ENCODE measurements around the gene COL20A1.
"Not testable (repeated sequence)": the region's sequence is repeated elsewhere in the genome, so short reads cannot be mapped to it uniquely, and the experiment has no call there.

Gene COL20A1

DNA sequence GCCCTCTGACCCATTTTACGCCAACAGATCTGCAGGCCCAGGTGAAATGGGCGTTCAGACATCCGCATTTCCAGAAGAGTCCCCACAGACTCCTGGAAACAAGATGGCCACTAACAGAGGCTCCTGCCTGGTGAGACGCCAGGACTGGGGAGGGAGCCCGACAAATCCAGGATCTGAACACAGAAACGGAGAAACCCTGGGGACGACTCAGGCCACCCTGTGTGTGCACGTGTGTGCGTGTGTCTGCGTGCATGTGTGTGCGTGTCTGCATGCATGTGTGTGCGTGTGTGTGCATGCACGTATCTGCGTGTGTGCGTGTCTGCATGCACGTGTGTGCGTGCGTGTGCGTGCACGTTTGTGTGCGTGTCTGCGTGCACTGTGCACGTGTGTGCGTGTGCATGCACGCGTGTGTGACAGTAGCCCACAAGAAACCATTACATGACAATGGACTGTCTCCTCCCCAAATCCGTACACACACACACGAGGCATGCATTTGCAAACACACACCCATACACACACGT is 43.3 kb downstream of the COL20A1 start:
- no peak for DNase-seq

DNA sequence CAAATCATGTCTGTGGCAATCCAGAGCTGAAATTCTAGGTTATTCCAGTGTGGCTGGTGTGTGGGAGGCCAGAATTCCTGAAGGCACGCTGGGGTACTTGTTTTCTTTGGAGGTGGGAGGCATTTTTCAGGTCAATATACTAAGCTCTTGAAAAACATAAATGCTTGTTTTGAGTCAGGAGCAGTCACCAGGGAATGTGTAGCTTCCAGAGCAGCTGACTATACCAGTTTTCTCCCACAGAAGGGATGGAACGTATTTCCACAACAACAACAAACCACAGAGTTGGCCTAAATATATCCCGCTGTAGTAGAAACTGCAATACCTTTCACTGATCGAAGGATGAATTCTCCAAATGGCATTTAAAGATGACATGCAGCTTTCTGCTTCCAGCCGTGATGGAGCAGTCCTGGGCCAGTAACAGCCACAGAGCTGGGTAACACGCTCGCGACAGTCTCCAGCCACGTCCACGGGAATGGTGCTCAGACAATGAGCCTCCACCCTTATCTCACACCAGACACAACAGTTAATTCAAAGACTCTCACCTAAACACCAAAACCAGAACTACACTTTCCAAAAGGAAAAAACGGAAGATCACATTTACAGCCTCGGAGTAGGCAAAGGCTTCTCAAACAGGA is 44.9 kb downstream of the COL20A1 start:
- no peak for DNase-seq

DNA sequence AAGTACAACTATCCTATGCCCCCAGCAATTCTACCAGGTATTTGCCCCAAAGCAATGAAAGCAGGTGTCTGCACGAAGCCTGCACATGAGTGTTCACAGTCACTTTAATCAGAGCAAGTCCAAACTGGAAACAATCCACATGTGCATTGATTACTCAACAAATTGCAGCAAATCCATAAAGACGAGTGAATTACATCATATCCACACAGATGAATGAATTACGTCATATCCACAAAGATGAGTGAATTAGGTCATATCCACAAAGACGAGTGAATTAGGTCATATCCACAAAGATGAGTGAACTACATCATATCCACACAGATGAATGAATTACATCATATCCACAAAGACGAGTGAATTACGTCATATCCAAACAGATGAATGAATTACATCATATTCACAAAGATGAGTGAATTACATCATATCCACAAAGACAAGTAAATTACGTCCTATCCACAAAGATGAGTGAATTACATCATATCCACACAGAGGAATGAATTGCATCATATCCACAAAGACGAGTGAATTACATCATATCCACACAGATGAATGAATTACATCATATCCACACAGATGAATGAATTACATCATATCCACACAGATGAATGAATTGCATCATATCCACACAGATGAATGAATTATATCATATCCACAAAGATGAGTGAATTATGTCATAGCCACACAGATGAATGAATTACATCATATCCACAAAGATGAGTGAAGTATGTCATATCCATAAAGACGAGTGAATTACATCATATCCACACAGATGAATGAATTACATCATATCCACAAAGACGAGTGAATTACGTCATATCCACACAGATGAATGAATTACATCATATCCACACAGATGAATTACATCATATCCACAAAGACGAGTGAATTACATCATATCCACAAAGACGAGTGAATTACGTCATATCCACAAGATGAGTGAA is 46.4 kb downstream of the COL20A1 start:
- not testable (repeated sequence) for DNase-seq

DNA sequence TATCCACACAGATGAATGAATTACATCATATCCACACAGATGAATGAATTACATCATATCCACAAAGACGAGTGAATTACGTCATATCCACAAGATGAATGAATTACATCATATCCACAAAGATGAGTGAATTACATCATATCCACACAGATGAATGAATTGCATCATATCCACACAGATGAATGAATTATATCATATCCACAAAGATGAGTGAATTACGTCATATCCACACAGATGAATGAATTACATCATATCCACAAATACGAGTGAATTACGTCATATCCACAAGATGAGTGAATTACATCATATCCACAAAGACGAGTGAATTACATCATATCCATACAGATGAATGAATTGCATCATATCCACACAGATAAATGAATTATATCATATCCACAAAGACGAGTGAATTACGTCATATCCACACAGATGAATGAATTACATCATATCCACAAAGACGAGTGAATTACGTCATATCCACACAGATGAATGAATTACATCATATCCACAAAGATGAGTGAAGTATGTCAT is 47.2 kb downstream of the COL20A1 start:
- DNase-seq = not testable (repeated sequence)

DNA sequence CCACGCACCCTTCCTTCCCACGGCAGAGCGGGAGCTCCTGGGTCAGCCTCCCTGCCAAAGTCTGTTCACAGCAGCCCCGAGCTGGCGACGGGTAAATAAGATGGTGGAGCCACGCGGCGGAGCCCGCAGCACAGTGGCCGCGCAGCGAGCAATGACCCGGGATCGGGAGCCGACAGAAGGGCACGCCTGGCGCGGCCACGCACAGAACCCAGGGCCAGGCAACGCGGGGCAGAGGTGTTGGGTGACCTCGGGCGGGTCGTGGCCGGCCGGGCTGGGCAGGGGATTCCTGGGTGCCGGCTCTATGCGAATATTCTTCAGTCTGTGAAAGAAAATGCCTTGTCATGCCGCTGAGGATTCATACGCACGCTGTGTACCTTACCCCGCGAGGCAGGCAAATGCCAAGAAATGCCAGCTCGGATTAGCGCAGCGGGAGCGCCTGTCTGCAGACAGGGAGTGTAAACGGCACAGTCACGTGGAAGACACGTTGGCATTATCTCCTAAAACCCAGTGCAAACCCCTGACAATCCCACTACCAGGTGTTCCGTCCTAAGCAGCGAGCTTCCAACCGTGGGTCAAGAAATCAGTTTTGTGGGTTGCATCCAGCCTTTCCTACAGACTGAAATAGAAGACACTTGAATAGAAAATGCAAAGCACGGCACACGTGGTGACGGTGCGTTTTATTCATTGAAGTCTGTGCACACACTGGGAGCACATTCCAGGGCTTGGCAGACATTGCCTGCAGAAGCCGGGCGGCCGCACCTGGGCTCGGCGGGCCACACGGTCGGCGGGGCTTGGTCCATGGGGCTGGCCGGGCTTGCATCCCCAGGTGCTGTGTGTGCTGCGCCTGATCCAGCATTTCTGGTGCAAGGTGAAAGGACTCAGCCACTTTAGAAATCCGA is 49.8 kb downstream of the COL20A1 start:
- DNase-seq = no peak

DNA sequence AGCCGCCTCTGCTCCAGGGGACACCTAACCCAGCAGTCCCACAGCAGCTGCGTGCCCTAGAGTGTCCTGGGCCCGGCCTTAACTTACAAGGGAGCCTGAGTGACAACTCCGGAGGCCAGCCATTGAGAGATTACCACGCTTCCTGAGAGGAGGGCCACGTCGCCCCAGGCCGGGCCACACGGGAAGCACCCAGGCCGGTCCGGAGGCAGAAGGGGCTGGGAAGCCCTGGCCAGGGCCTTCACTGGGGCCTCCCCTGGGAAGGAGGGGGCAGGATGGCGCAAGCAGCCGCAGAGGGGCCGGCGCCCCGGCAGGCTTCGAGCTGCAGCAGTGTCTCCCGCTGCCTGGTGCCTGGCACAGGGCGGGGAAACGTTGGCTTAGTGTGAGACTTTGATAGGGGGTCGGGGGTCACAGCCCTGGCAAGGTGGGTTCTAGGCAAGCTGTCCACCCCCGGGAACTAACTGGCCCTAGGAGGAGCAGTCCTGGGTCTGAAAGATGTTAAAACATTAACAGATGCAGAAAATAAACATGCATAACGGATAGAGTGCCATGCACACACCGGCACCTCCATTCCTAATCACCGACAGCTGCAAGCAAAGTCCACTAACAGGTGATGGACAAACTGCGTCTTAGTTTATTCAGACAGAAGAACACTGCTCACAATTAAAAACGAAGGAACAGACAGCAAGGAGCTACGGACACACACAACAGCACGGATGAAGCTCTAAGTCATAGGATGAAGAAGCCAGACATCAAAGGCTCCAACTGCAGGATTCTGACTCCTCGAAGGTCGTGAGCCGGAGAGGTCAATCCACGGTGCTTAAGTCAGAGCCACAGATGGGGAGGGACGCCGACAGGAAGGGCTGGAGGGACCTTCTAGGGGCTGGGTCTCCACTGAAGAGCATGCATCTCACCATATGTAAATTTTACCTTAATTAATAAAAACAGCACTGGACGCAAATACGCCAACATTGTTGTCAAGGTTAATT is 50.8 kb downstream of the COL20A1 start:
- DNase-seq = no peak

DNA sequence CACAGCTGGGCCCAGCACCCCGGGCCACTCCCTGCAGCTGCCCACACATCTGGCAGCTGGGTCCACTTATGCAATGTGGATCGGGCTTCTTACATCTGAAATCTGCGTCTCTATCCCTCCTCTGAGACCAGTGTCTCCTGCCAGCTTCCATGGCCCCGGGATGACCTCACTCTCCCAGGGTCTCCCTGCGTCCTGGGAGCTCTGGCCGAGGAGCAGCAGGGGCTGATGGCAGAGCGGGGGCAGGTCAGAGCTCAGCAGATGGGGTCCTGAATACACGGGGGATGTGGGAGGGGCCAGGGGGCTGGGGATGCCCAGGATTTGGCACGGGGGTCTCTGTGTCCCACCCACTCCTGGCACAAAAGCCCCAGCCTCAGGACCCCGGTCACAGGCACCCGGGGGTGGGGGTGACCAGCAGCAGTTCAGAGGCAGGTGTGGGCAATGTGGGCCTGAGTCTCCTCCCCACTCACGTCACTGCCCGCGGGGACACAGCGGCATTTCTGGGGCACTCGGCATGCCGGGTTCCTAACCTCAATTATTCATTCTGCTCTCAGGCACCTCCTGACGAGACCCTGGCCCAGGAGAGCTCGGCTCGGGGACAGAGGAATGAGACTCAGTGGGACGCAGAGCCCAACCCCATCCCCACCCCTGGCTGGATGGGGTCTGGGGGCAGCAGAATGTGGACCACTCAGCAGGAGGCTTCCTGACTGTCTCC is 51.8 kb downstream of the COL20A1 start:
- no peak for DNase-seq

DNA sequence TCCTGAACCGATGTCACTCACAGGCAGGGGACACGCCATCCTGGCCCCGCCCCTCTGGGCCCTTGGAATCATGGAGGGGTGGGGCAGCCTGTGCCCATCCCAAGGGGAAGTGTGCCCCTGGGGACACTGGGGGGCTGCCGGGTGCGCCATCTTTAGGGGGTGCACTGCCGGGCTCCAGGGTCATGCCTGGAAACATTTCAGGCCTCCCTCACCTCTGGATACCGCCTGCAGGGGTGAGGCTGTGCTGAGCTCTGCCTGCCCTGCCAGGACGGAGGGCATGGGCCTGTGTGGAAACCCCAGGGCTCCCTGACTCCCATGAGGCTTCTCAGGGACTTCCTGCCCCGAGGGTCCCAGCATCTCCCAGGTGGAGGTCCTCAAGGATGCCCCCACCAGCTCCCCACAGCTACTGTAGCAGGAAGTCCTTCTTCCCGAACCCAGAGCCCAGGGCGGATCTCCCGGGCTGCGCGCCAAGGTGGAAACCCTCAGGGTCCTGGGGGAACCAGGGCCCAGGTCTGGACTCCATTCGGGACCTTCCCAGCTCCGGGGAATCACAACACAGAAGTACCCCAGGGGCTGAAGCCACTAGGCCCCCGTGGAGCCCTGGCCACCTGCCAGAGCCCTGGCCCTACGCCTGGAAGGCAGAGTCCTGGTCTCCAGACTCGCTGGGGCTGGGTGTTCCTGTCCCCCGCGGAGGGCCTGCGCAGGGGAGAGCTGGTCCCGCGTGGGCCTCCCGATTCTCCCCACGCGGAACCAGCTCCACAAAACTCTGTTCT is 52.5 kb downstream of the COL20A1 start:
- DNase-seq = no peak

DNA sequence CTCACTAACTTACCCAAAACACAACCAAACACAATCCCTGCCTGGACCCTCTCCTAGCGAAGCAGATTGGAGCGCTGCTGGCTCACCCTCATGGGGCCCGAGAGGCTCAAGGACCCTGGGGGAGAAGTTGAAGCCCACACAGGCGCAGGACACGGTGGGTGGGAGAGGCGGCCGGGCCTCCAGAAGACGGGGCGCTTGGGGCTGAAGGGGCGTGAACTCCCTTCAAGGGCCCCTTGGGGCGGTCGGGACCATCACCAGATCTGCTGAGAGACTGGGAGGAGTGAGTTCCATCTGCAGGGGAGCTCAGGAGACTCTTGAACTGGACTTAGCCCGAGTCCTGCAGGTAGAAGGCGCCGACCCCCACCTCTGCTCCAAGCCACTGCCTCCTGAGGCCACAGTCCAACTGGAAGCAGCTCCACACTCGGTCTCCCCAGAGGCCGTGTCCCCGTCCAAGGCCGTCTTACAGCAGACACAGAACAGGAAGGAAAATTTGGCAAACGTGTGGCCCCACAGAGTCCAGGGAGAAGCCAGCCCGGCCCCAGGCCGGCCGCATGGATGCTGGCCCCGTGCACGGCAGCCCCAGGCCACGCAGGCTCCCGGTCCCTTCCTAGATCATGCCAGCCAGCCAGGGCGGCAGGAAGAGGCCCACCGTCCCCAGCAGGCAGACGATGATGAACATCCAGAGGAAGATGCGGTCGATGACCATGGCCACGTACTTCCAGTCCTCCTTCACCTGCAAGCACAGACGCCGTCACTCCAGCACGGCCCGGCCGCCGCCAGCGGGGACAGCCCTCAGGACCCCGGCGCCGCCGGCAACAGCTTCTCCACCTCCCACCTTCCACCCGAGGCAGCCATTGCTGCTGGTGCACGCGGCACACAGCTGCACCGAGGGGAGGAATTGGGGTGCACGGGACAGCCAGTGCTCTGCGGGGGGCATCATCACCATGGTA is 53.4 kb downstream of the COL20A1 start:
- DNase-seq = no peak

DNA sequence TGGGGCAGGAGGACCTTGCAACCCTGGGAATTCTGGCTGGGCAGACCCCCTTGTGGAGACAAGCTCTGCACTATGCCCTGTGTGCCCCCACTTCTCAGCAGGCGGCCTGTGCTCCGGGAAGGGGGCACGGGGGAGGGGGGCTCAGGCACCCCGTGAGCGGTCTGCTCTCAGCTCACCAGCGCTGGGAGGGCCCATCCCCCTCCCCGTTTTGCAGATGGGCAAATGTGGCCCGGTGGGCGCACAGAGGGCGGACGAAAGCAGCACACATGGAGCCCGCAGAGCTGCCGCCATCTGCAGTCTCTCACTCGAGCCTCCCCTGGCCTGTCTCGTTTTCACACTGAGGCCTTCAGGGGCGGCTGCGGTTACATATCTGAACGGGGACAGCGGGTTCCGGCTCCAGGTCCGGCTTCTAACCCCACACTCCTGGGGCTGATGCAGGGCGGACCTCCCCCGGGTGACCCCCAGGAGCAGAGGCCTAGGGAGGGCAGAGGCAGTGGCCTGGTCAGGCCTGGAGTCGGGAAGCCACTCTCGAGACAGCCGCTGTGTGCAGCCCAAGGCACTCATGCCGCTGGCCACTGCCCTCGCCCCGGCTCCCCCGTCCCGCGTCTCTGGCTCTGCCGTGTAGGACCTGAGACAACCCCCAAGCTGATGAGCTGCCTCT is 54.2 kb downstream of the COL20A1 start:
- no peak for DNase-seq

DNA sequence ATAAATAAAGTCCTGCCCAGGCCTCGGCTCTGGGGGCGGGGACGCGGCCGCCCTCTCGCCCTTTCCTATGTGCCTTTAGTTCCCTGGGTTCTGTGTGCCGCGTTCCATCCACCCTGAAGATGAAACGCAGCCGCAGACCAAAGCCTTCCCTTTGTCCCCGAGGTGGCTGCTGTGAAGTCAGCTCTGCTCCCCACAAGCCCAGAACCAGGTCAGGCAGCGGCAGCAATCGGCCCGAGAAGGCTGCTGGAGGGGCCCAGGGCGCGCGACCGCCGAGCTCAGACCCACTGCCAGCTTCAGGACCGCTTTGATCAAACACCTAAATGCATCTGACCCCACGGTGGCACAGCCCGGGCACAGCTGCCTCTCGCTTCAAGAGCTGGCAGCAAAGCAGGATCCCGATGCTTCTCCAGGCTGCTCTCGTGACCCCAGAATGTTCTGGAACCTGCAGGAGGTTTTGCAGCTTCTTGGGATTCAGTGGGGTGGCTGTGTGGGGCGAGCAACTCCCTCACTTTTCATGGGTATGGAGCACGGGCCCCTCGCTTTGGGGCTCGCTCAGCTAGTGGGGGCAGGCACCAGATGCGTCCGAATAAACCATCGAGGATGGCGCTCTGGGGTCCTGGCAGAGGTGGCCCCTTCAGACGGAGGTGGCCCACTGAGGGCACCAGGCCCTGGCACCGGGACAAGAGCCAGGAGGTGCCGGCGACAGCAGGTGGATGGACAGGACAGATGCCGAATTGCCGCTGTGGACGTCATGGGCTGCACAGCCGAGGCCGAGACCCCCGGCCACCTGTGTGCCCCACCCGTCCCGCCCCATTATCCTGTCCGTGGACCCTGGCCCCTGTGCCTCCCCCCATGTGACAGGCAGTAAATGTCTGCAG is 55.2 kb downstream of the COL20A1 start:
- DNase-seq = no peak

DNA sequence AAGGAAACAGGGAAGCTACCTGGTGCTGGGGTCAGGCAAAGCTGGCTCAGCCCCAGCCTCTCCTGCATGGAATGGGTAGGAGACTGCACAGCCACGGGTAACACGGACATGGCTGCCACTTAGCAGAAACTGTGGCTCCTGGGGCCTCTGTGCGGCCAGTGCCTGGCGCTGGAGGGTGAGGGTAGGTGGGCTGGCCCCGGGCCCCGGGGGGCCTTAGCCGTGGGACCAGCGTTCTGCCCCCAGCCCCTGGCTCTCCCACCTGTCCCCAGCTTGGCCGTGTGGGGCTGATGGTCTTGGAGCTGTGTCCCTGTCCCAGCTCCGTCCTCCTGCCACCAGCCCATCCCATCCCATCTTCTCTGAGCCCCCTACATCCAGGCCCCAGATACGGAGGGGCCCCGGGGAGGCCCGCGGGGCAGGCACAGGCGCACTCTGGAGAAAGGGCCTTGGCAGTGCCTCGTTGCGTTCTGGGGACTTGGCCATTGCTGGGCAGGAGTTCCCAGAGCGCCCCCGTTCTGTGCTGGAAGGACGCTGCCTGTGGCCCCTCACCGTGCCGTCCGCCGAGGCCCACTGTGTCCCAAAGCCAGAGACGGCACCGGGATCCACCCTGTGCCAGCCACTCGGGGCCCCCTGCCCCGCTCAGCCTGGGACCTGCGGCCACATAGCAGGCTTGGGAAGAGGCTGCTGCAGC is 56.0 kb downstream of the COL20A1 start:
- DNase-seq = no peak

DNA sequence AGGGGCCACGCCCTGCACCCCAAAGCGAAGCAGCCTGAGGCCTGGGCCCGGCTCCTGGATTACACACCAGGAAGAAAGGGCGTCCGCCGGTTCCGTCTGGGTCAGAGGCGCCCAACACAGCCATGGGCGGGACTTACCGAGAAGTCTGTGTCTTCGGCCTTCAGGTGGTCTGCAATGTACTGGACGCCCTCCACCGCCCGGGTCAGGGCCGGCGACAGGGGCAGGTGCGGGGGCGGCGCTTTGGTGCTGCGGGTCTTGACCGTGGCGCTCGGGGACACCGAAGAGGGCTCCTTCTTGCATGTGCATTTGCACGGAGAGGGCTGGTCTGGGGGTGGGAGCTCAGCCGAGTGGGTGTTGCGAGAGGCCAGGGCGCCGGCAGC is 56.5 kb downstream of the COL20A1 start:
- no peak for DNase-seq

DNA sequence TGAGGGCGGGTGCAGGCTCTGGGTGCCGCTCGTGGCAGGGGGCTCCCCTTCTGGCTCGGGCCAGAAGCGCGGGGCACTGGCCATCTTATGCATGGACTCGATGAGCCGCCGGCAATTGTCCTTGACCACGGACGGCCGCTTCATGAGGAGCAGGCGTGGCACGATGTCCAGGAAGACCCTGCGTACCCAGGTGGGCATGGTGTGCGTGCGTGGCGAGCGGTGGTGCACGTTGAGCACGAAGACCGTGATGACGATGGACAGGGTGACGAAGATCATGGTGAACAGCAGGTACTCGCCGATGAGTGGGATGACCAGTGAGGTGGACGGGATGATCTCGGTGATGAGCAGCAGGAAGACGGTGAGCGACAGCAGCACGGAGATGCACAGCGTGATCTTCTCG is 57.2 kb downstream of the COL20A1 start:
- no peak for DNase-seq

DNA sequence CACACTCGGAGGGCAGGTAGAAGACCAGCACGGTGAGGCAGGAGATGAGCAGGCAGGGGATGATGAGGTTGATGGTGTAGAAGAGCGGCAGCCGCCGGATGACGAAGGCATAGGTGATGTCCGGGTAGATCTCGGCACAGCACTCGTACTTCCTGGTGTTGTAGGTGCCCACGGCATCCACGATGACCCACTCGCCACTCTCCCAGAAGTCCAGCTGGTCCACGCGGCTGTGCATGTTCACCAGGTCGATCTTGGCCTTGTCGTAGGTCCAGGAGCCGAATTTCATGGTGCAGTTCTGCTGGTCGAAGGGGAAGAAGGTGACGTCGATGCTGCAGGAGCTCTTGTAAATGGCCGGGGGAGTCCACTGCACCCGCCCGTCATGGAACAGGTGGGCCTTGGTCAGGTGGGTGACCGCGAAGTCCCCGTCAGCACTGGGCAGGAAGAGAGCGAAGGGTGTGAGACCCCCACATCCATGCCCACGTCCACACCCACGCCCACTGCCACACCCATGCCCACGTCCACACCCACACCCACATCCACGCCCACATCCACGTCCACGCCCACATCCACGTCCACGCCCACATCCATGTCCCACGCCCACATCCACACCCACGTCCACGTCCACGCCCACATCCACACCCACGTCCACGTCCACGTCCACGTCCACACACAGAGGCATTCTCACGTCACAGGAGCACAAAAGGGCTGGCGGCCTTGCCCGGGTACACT is 57.8 kb downstream of the COL20A1 start:
- DNase-seq = no peak

DNA sequence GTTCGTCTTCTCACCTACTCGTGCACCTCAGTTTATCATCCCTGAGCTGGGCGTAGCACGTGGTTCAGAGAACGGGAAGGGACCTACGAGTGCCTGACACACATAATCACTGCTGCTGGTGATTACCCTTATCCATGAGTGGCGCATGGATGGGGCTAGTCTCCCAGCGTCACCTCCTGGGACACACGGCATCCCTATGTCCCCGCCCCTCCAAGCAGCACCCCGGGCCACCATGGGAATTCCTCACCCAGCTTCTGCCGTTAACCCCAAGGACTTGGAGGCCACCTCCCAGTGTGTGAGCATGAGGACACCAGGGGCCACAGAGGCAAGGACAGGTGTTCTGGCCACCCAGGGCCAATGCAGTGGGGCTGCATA is 58.3 kb downstream of the COL20A1 start:
- DNase-seq = no peak
